ENCODE results near the gene KLF12. TPM values are rescaled to one million over a fixed set of nuclear protein-coding genes. Genes with fewer than 3 reads are reported as not detected.

Gene KLF12
- polyA plus RNA-seq, 2 of the 4 experiments (the other 2 are of a cell fraction), result 1.6 to 6.0 TPM

DNA sequence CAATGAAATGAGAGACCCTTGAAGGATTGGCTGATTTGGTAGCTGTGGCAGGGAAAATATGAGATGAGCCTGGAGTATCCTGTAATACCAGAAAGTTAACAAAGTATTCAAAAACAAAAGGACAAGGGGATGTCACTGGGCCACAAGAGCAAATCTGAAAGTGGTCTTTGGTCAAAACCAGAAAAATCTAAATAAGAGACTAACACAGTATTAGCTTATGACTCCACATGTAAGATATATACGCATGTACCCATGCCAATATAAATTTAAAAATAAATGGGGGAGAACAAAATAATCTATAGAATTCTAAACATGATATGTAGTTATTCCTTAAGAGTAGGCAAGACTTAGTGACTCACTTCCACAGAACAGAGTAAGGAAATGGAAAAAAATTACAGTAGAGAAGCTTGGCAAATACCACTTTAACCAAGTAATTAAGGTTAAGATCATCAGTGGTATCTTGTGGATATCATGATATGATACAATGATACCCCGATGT is 16.9 kb downstream of the KLF12 start:
- ChIA-PET POLR2A (no interaction called here), CTCF (no interaction called here)
- Histone ChIP-seq H3K4me3 (no peak overlapping the region), H3K4me1 (no peaks in the 10 kb centered on the region), H3K9me3 (peaks cover 20% of the 10 kb centered on the region), H3K4me2 (no peak overlapping the region), H3K27ac (no peak overlapping the region)
- ATAC-seq (no peak), DNase-seq (ENCODE audit: low read depth in 1 of 2, low spot score in 1 of 2) (no peak), FAIRE-seq (no peak)
- 47% methylated on average over 2 of the region's 2 CpGs for WGBS (ENCODE audit: missing lambda C conversion rate)
- TF ChIP-seq, protein P1, sequence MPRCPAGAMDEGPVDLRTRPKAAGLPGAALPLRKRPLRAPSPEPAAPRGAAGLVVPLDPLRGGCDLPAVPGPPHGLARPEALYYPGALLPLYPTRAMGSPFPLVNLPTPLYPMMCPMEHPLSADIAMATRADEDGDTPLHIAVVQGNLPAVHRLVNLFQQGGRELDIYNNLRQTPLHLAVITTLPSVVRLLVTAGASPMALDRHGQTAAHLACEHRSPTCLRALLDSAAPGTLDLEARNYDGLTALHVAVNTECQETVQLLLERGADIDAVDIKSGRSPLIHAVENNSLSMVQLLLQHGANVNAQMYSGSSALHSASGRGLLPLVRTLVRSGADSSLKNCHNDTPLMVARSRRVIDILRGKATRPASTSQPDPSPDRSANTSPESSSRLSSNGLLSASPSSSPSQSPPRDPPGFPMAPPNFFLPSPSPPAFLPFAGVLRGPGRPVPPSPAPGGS (IDR thresholded peaks at IDR 0.05), result no peak
- TF ChIP-seq ZSCAN20 (CRISPR knock-in tag; IDR thresholded peaks at IDR 0.05) (no peak), NR3C1 (IDR thresholded peaks at IDR 0.05) (no peak), MYC (IDR thresholded peaks at IDR 0.05; ENCODE audit: borderline replicate concordance, low read length) (no peak), CEBPB (IDR thresholded peaks at IDR 0.05) (no peak), ESRRA (IDR thresholded peaks at IDR 0.05; ENCODE audit: borderline replicate concordance, low read length) (no peak), TFCP2L1 (CRISPR knock-in tag; IDR thresholded peaks at IDR 0.05) (no peak), MAZ (IDR thresholded peaks at IDR 0.05; ENCODE audit: borderline replicate concordance, low read depth, low read length) (no peak), EHMT2 (IDR thresholded peaks at IDR 0.05; ENCODE audit: low read depth) (no peak), PHF8 (IDR thresholded peaks at IDR 0.05; ENCODE audit: borderline replicate concordance, low read depth) (no peak), KDM5A (IDR thresholded peaks at IDR 0.05) (no peak)
- TF ChIP-seq, protein P2, sequence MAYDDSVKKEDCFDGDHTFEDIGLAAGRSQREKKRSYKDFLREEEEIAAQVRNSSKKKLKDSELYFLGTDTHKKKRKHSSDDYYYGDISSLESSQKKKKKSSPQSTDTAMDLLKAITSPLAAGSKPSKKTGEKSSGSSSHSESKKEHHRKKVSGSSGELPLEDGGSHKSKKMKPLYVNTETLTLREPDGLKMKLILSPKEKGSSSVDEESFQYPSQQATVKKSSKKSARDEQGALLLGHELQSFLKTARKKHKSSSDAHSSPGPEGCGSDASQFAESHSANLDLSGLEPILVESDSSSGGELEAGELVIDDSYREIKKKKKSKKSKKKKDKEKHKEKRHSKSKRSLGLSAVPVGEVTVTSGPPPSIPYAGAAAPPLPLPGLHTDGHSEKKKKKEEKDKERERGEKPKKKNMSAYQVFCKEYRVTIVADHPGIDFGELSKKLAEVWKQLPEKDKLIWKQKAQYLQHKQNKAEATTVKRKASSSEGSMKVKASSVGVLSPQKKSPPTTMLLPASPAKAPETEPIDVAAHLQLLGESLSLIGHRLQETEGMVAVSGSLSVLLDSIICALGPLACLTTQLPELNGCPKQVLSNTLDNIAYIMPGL (CRISPR knock-in tag; IDR thresholded peaks at IDR 0.05; ENCODE audit: borderline replicate concordance), result no peak
- TF ChIP-seq, protein P3, sequence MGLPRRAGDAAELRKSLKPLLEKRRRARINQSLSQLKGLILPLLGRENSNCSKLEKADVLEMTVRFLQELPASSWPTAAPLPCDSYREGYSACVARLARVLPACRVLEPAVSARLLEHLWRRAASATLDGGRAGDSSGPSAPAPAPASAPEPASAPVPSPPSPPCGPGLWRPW (IDR thresholded peaks at IDR 0.05), result no peak

DNA sequence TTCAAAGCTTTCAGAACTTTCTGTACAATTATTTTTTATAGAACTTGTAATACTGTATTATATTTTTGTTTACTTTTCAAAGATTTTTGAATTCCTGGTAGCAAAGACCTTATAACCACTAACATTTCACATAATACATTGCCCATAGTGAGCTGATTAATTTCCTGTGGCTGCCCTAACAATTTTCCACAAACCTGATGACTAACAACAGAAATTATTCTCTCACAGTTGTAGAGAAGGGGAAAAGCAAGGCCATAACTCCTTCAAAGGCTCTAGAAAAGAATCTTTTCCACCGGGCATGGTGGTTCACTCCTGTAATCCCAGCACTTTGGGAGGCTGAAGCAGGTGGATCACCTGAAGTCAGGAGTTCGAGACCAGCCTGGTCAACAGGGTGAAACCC is 19.1 kb downstream of the KLF12 start:
- Histone ChIP-seq H3K4me3 (no peak overlapping the region), H3K4me2 (no peak overlapping the region), H3K4me1 (peaks cover 6% of the 10 kb centered on the region; the same call in 1 of the 3 replicates), H3K27ac (no peak overlapping the region), H3K9me3 (peaks cover 19% of the 10 kb centered on the region)
- WGBS (ENCODE audit: missing lambda C conversion rate), result 67% methylated on average over 2 of the region's 2 CpGs
- FAIRE-seq (no peak), DNase-seq (ENCODE audit: low read depth in 1 of 2, low spot score in 1 of 2) (no peak), ATAC-seq (no peak)
- POLR2A ChIA-PET, result no interaction called here
- CTCF ChIA-PET, result no interaction called here
- TF ChIP-seq NPAS2 (CRISPR knock-in tag; IDR thresholded peaks at IDR 0.05; ENCODE audit: borderline replicate concordance) (no peak), MAZ (IDR thresholded peaks at IDR 0.05; ENCODE audit: borderline replicate concordance, low read depth, low read length) (no peak), CHD4 (IDR thresholded peaks at IDR 0.05; ENCODE audit: borderline replicate concordance) (no peak), RFX5 (IDR thresholded peaks at IDR 0.05) (no peak), TFCP2L1 (CRISPR knock-in tag; IDR thresholded peaks at IDR 0.05) (no peak), MYC (IDR thresholded peaks at IDR 0.05; ENCODE audit: borderline replicate concordance, low read length) (no peak), BHLHE40 (IDR thresholded peaks at IDR 0.05; ENCODE audit: low read depth, low read length) (no peak), ESRRA (IDR thresholded peaks at IDR 0.05; ENCODE audit: borderline replicate concordance, low read length) (no peak), TP53 (CRISPR knock-in tag; IDR thresholded peaks at IDR 0.05) (no peak), NR3C1 (IDR thresholded peaks at IDR 0.05) (no peak), MAFK (IDR thresholded peaks at IDR 0.05; ENCODE audit: partially characterized antibody) (no peak)
- TF ChIP-seq, protein P4, sequence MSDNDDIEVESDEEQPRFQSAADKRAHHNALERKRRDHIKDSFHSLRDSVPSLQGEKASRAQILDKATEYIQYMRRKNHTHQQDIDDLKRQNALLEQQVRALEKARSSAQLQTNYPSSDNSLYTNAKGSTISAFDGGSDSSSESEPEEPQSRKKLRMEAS (IDR thresholded peaks at IDR 0.05), result no peak

DNA sequence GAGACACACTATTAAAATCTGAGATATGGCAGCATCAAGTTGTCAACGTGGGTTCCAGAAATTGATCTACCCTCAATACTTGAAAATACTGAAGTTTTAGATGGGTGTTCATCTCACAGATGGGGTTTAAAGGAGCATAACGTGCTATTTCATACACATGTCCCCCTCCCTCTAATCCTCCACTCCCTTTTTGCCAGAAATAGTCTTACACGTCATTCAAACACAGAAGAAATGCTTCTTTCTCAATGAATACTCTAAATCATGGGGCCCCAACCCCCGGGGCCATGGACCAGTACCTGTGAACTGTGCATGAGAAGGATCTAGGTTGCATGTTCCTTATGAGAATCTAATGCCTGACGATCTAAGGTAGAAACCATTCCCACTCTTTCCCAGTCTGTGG is 19.6 kb downstream of the KLF12 start:
- Histone ChIP-seq H3K4me2 (no peak overlapping the region), H3K4me1 (peaks cover 6% of the 10 kb centered on the region; the same call in 1 of the 3 replicates), H3K4me3 (no peak overlapping the region), H3K27ac (no peak overlapping the region), H3K9me3 (peaks cover 14% of the 10 kb centered on the region)
- ChIA-PET POLR2A (no interaction called here), CTCF (no interaction called here)
- no peak for FAIRE-seq
- no peak for ATAC-seq
- 67% methylated on average over 5 of the region's 5 CpGs for WGBS (ENCODE audit: missing lambda C conversion rate)
- DNase-seq (ENCODE audit: low read depth in 1 of 2, low spot score in 1 of 2), result no peak
- no peak for TF ChIP-seq EHF (CRISPR knock-in tag; IDR thresholded peaks at IDR 0.05)
- TF ChIP-seq KDM1A (IDR thresholded peaks at IDR 0.05; ENCODE audit: low read depth), result no peak
- no peak for TF ChIP-seq TFCP2L1 (CRISPR knock-in tag; IDR thresholded peaks at IDR 0.05)
- TF ChIP-seq RARB (CRISPR knock-in tag; IDR thresholded peaks at IDR 0.05), result no peak
- TF ChIP-seq MAZ (IDR thresholded peaks at IDR 0.05; ENCODE audit: borderline replicate concordance, low read depth, low read length), result no peak
- TF ChIP-seq, protein P5, sequence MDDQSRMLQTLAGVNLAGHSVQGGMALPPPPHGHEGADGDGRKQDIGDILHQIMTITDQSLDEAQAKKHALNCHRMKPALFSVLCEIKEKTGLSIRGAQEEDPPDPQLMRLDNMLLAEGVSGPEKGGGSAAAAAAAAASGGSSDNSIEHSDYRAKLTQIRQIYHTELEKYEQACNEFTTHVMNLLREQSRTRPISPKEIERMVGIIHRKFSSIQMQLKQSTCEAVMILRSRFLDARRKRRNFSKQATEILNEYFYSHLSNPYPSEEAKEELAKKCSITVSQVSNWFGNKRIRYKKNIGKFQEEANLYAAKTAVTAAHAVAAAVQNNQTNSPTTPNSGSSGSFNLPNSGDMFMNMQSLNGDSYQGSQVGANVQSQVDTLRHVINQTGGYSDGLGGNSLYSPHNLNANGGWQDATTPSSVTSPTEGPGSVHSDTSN (IDR thresholded peaks at IDR 0.05), result no peak
- no peak for TF ChIP-seq CEBPB (IDR thresholded peaks at IDR 0.05)
- TF ChIP-seq, protein P6, sequence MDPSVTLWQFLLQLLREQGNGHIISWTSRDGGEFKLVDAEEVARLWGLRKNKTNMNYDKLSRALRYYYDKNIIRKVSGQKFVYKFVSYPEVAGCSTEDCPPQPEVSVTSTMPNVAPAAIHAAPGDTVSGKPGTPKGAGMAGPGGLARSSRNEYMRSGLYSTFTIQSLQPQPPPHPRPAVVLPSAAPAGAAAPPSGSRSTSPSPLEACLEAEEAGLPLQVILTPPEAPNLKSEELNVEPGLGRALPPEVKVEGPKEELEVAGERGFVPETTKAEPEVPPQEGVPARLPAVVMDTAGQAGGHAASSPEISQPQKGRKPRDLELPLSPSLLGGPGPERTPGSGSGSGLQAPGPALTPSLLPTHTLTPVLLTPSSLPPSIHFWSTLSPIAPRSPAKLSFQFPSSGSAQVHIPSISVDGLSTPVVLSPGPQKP (IDR thresholded peaks at IDR 0.05; ENCODE audit: low read depth, low read length), result no peak
- TF ChIP-seq, protein P1 (IDR thresholded peaks at IDR 0.05), result no peak
- TF ChIP-seq FOSL2 (IDR thresholded peaks at IDR 0.05), result no peak
- TF ChIP-seq FOSL2 (CRISPR knock-in tag; IDR thresholded peaks at IDR 0.05), result no peak
- TF ChIP-seq FOXS1 (CRISPR knock-in tag; IDR thresholded peaks at IDR 0.05), result no peak

Measured in A549 (cell line).